ENCODE data around the gene ST3GAL6. TPM values are rescaled to one million over a fixed set of nuclear protein-coding genes. Genes with fewer than 3 reads are reported as not detected.

Gene ST3GAL6
- polyA plus RNA-seq, 3 donors, result 21.0 to 49.5 (median 22.8) TPM

- peaks cover 75 to 91% of the 10 kb centered on the region in 2 donors for H3K36me3 ChIP-seq (replicated peaks in 1 of 2; ENCODE audit: control insufficient read depth in 1 of 2, insufficient read depth in 2 of 2, low read length in 2 of 2)
- no peak overlapping the region for H3K4me3 ChIP-seq (replicated peaks in 1 of 3; ENCODE audit: low read depth in 2 of 3, low read length in 3 of 3)
- peak overlapping the region; percentile 52 to 95 (median 91) for H3K27ac Mint-ChIP-seq
- peaks cover 0 to 3% (median 0%) of the 10 kb centered on the region in 3 donors for H3K27me3 Mint-ChIP-seq (ENCODE audit: low read depth in 3 of 3)
- H3K79me2 ChIP-seq (ENCODE audit: insufficient read depth, low read length), result peaks cover 82% of the 10 kb centered on the region
- no peaks in the 10 kb centered on the region for H3K9me3 ChIP-seq (replicated peaks in 1 of 2; ENCODE audit: control insufficient read depth in 1 of 2, insufficient read depth in 1 of 2, low read length in 2 of 2)
- peaks cover 77 to 94% of the 10 kb centered on the region in 2 donors for H3K36me3 Mint-ChIP-seq
- peak in 2 of 3 donors; percentile 61 to 76 for DNase-seq
- H3K4me3 Mint-ChIP-seq, result peak overlapping the region in 1 of 2 donors; percentile 13
- peaks cover 45% of the 10 kb centered on the region for H3K4me1 Mint-ChIP-seq
- H3K9me3 Mint-ChIP-seq, result no peaks in the 10 kb centered on the region
- no peak overlapping the region for H3K9ac ChIP-seq (ENCODE audit: insufficient read depth, low read length, poor library complexity, severe bottlenecking)
- H3K27ac ChIP-seq (ENCODE audit: low read depth in 1 of 2, low read length in 2 of 2), result peak overlapping the region; percentile 45 to 71
- peaks cover 32 to 50% of the 10 kb centered on the region in 2 donors for H3K4me1 ChIP-seq (ENCODE audit: control insufficient read depth in 1 of 2, insufficient read depth in 2 of 2, low read length in 2 of 2)
- peaks cover 95% of the 10 kb centered on the region for H4K20me1 ChIP-seq (ENCODE audit: insufficient read depth, low read length)
- 10% methylated on average over 4 of the region's 4 CpGs for WGBS (ENCODE audit: insufficient coverage)
- H3K27me3 ChIP-seq (ENCODE audit: control insufficient read depth in 2 of 2, insufficient read depth in 2 of 2, low read length in 2 of 2), result no peaks in the 10 kb centered on the region
- peak overlapping the region; percentile 29 for H3K4me2 ChIP-seq (replicated peaks; ENCODE audit: extremely low read depth, low read length, poor library complexity, severe bottlenecking)
- no peak for TF ChIP-seq CTCF (IDR thresholded peaks at IDR 0.05)
- no peak overlapping the region for H2AFZ ChIP-seq (ENCODE audit: insufficient read depth, low read depth, low read length, poor library complexity, severe bottlenecking)
- intact Hi-C loops (cut with micrococcal nuclease), result no loop called here
Measured at GRCh38 chr3:98786364-98787006, 23.3 kb downstream of the ST3GAL6 start.

- H3K4me3 ChIP-seq (replicated peaks in 1 of 3; ENCODE audit: low read depth in 2 of 3, low read length in 3 of 3), result no peak overlapping the region
- intact Hi-C loops (cut with micrococcal nuclease), result no loop called here
- H3K4me1 Mint-ChIP-seq, result peaks cover 45% of the 10 kb centered on the region
- no peak overlapping the region for H3K4me3 Mint-ChIP-seq
- H3K4me2 ChIP-seq (replicated peaks; ENCODE audit: extremely low read depth, low read length, poor library complexity, severe bottlenecking), result no peak overlapping the region
- H4K20me1 ChIP-seq (ENCODE audit: insufficient read depth, low read length), result peaks cover 94% of the 10 kb centered on the region
- peaks cover 75% of the 10 kb centered on the region for H3K79me2 ChIP-seq (ENCODE audit: insufficient read depth, low read length)
- H3K27me3 ChIP-seq (ENCODE audit: control insufficient read depth in 2 of 2, insufficient read depth in 2 of 2, low read length in 2 of 2), result no peaks in the 10 kb centered on the region
- H3K9me3 Mint-ChIP-seq, result no peaks in the 10 kb centered on the region
- peaks cover 32 to 45% of the 10 kb centered on the region in 2 donors for H3K4me1 ChIP-seq (ENCODE audit: control insufficient read depth in 1 of 2, insufficient read depth in 2 of 2, low read length in 2 of 2)
- no peak for DNase-seq
- WGBS (ENCODE audit: insufficient coverage), result no CpG with 5 or more reads among the region's 2 CpGs
- peak overlapping the region; percentile 11 to 71 for H3K27ac ChIP-seq (ENCODE audit: low read depth in 1 of 2, low read length in 2 of 2)
- TF ChIP-seq CTCF (IDR thresholded peaks at IDR 0.05), result no peak
- no peak overlapping the region for H2AFZ ChIP-seq (ENCODE audit: insufficient read depth, low read depth, low read length, poor library complexity, severe bottlenecking)
- H3K27me3 Mint-ChIP-seq (ENCODE audit: low read depth in 3 of 3), result peaks cover 0 to 3% (median 0%) of the 10 kb centered on the region in 3 donors
- H3K27ac Mint-ChIP-seq, result peak overlapping the region in 3 of 7 donors; percentile 52 to 95 (median 92)
- peaks cover 77 to 92% of the 10 kb centered on the region in 2 donors for H3K36me3 Mint-ChIP-seq
- H3K36me3 ChIP-seq (replicated peaks in 1 of 2; ENCODE audit: control insufficient read depth in 1 of 2, insufficient read depth in 2 of 2, low read length in 2 of 2), result peaks cover 74 to 91% of the 10 kb centered on the region in 2 donors
- H3K9ac ChIP-seq (ENCODE audit: insufficient read depth, low read length, poor library complexity, severe bottlenecking), result no peak overlapping the region
- H3K9me3 ChIP-seq (replicated peaks in 1 of 2; ENCODE audit: control insufficient read depth in 1 of 2, insufficient read depth in 1 of 2, low read length in 2 of 2), result no peaks in the 10 kb centered on the region
Measured at GRCh38 chr3:98787181-98787580, 24.0 kb downstream of the ST3GAL6 start.
